HepG2 (cell line): ENCODE measurements around the gene TRERF1.

Experiments
- DPF2 ChIP-seq: sonication (generic); formaldehyde crosslinking; IDR thresholded peaks from 2 replicates; pipeline ENCODE4 v1.4.0; 2020; ENCODE audit warnings: mild to moderate bottlenecking, low read depth, missing genetic modification reagents, borderline replicate concordance
- HNF4G ChIP-seq, 2 experiments: sonication (generic) in 1 of 2; formaldehyde crosslinking in 1 of 2; IDR thresholded peaks; 2 replicates each; pipeline versions ENCODE4 v1.4.0 to v1.6.1; 2011 to 2020; ENCODE audit warnings: borderline replicate concordance in 2 of 2, low read depth in 2 of 2, mild to moderate bottlenecking in 2 of 2, low read length in 1 of 2, missing genetic modification reagents in 1 of 2, moderate library complexity in 1 of 2
- KLF13 ChIP-seq: sonication (generic); formaldehyde crosslinking; IDR thresholded peaks from 2 replicates; pipeline ENCODE4 v1.4.0; 2020; ENCODE audit warnings: mild to moderate bottlenecking, missing genetic modification reagents
- MYNN ChIP-seq: sonication (generic); formaldehyde crosslinking; IDR thresholded peaks from 2 replicates; pipeline ENCODE4 v1.4.0; 2020; ENCODE audit warnings: mild to moderate bottlenecking, low read depth, missing genetic modification reagents
- POLR2A ChIP-seq, 2 experiments: IDR thresholded peaks; 2 replicates each; pipeline ENCODE4 v1.6.1; 2011; ENCODE audit warnings: low read depth in 2 of 2, low read length in 2 of 2, mild to moderate bottlenecking in 1 of 2, moderate library complexity in 1 of 2; ENCODE audit not compliant: insufficient read depth in 1 of 2
- SKI ChIP-seq: fragments of 450-650 bp; IDR thresholded peaks from one replicate; pipeline ENCODE4 v1.6.1; 2018; ENCODE audit warnings: mild to moderate bottlenecking; ENCODE audit not compliant: partially characterized antibody
- ZNF24 ChIP-seq: fragments of 450-650 bp; IDR thresholded peaks from 2 replicates; pipeline ENCODE4 v1.6.1; 2017; ENCODE audit warnings: antibody characterized with exemption, mild to moderate bottlenecking
- TF ChIP-seq, protein P1 (sequence below): sonication (generic); formaldehyde crosslinking; IDR thresholded peaks from 2 replicates; pipeline ENCODE4 v1.4.0; 2020; ENCODE audit warnings: missing genetic modification reagents, low read depth, mild to moderate bottlenecking, borderline replicate concordance
- TF ChIP-seq, protein P2 (sequence below): sonication (generic); formaldehyde crosslinking; IDR thresholded peaks from 2 replicates; pipeline ENCODE4 v1.5.0; 2020; ENCODE audit warnings: mild to moderate bottlenecking, missing genetic modification reagents, moderate library complexity
- TF ChIP-seq, protein P3 (sequence below): sonication (generic); formaldehyde crosslinking; conservative IDR thresholded peaks from 2 replicates; pipeline ENCODE4 v1.8.0; 2022; ENCODE audit warnings: mild to moderate bottlenecking, moderate library complexity, missing genetic modification reagents

DNA sequence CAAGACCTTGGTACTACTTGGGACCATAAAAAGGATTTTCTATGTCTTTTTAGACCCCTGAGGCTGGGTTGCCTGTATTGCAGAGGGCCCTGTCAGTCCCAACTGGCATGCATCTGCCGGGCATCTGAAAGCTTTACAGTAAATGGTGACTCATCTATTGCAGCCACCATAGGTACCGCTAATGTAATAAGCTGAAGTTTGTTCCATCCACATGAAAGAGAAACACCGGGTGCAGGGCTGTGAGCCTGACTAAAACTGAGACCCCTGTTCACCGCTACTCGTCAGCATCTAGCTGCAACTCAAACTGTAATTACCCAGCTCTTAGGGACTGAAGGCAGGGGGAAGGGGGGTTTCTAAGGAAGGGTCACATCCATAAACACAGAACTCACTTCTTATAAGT is 49.5 kb downstream of the TRERF1 start:
- TF ChIP-seq HNF4G (IDR thresholded peaks at IDR 0.05; ENCODE audit: borderline replicate concordance, low read depth, low read length) (no peak), HNF4G (CRISPR knock-in tag; IDR thresholded peaks at IDR 0.05; ENCODE audit: borderline replicate concordance, low read depth) (no peak), POLR2A (IDR thresholded peaks at IDR 0.05; ENCODE audit: insufficient read depth in 1 of 2, low read depth in 2 of 2, low read length in 2 of 2) (no peak), MYNN (CRISPR knock-in tag) (no peak), KLF13 (no peak), SKI (no peak), DPF2 (CRISPR knock-in tag) (no peak), ZNF24 (no peak)
- TF ChIP-seq, protein P1, sequence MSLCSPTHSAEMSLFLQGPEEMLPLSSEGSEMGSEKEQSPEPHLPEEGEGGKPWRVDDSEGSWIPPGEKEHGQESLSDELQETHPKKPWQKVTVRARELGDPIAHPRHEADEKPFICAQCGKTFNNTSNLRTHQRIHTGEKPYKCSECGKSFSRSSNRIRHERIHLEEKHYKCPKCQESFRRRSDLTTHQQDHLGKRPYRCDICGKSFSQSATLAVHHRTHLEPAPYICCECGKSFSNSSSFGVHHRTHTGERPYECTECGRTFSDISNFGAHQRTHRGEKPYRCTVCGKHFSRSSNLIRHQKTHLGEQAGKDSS (CRISPR knock-in tag): no peak
- TF ChIP-seq, protein P2, sequence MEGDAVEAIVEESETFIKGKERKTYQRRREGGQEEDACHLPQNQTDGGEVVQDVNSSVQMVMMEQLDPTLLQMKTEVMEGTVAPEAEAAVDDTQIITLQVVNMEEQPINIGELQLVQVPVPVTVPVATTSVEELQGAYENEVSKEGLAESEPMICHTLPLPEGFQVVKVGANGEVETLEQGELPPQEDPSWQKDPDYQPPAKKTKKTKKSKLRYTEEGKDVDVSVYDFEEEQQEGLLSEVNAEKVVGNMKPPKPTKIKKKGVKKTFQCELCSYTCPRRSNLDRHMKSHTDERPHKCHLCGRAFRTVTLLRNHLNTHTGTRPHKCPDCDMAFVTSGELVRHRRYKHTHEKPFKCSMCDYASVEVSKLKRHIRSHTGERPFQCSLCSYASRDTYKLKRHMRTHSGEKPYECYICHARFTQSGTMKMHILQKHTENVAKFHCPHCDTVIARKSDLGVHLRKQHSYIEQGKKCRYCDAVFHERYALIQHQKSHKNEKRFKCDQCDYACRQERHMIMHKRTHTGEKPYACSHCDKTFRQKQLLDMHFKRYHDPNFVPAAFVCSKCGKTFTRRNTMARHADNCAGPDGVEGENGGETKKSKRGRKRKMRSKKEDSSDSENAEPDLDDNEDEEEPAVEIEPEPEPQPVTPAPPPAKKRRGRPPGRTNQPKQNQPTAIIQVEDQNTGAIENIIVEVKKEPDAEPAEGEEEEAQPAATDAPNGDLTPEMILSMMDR: no peak
- TF ChIP-seq, protein P3, sequence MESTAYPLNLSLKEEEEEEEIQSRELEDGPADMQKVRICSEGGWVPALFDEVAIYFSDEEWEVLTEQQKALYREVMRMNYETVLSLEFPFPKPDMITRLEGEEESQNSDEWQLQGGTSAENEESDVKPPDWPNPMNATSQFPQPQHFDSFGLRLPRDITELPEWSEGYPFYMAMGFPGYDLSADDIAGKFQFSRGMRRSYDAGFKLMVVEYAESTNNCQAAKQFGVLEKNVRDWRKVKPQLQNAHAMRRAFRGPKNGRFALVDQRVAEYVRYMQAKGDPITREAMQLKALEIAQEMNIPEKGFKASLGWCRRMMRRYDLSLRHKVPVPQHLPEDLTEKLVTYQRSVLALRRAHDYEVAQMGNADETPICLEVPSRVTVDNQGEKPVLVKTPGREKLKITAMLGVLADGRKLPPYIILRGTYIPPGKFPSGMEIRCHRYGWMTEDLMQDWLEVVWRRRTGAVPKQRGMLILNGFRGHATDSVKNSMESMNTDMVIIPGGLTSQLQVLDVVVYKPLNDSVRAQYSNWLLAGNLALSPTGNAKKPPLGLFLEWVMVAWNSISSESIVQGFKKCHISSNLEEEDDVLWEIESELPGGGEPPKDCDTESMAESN (CRISPR knock-in tag): no peak
